Neural cell (in vitro differentiated cells): ENCODE data around the gene TNS1. TPM values are rescaled to one million over a fixed set of nuclear protein-coding genes. Genes with fewer than 3 reads are reported as not detected.

Experiments
- H2AFZ ChIP-seq: fragments of 200-600, 300-800 bp; sonication (generic), shearing (Covaris generic); 2 replicates; pipeline ENCODE4 v1.6.0; 2014; ENCODE audit warnings: low read depth, mild to moderate bottlenecking, antibody characterized with exemption, low read length, moderate library complexity
- H3F3A ChIP-seq: fragments of 200-600 bp; shearing (Covaris generic); 2 replicates; pipeline ENCODE4 v1.6.1; 2016; ENCODE audit warnings: mild to moderate bottlenecking, moderate library complexity, mixed read lengths, antibody characterized with exemption, low read length; ENCODE audit not compliant: insufficient read depth, poor library complexity, severe bottlenecking
- H3K27ac ChIP-seq: fragments of 200-600, 300-800 bp; sonication (generic), shearing (Covaris generic); 2 replicates; pipeline ENCODE4 v1.5.1; 2014; ENCODE audit warnings: mild to moderate bottlenecking, low read length, moderate library complexity
- H3K27me3 ChIP-seq: fragments of 300-800, 200-600 bp; sonication (generic), shearing (Covaris generic); 2 replicates; pipeline ENCODE4 v1.6.0; 2014; ENCODE audit warnings: mild to moderate bottlenecking, low read depth, low read length, moderate library complexity; ENCODE audit not compliant: insufficient read depth
- H3K36me3 ChIP-seq: fragments of 300-800, 200-600 bp; sonication (generic), shearing (Covaris generic); 2 replicates; pipeline ENCODE4 v1.5.1; 2014; ENCODE audit warnings: mild to moderate bottlenecking, antibody characterized with exemption, low read length, moderate library complexity; ENCODE audit not compliant: insufficient read depth
- H3K4me2 ChIP-seq: fragments of 300-800, 200-600 bp; sonication (generic), shearing (Covaris generic); 2 replicates; pipeline ENCODE4 v1.6.0; 2014; ENCODE audit warnings: mild to moderate bottlenecking, low read length
- H3K4me3 ChIP-seq: fragments of 300-800, 200-600 bp; sonication (generic), shearing (Covaris generic); 2 replicates; pipeline ENCODE4 v1.5.1; 2014; ENCODE audit warnings: mild to moderate bottlenecking, low read length, moderate library complexity
- H3K79me2 ChIP-seq: fragments of 200-600 bp; shearing (Covaris generic); replicated peaks from 2 replicates; pipeline ENCODE4 v1.6.0; 2014; ENCODE audit warnings: mild to moderate bottlenecking, low read length, moderate library complexity; ENCODE audit not compliant: insufficient read depth
- H3K9ac ChIP-seq: fragments of 300-800, 200-600 bp; sonication (generic), shearing (Covaris generic); 2 replicates; pipeline ENCODE4 v1.6.1; 2016; ENCODE audit warnings: mild to moderate bottlenecking, low read length, mixed read lengths
- H3K9me2 ChIP-seq: fragments of 200-600 bp; shearing (Covaris generic); 2 replicates; pipeline ENCODE4 v1.6.1; 2016; ENCODE audit warnings: mild to moderate bottlenecking, low read length, mixed read lengths; ENCODE audit not compliant: insufficient read depth
- H3K9me3 ChIP-seq: fragments of 200-600, 300-800 bp; sonication (generic), shearing (Covaris generic); 2 replicates; pipeline ENCODE4 v1.6.1; 2016; ENCODE audit warnings: mild to moderate bottlenecking, mixed run types, low read length, moderate library complexity, mixed read lengths
- H4K20me1 ChIP-seq: fragments of 200-600 bp; shearing (Covaris generic); 2 replicates; pipeline ENCODE4 v1.6.1; 2016; ENCODE audit warnings: mild to moderate bottlenecking, mixed run types; ENCODE audit not compliant: insufficient read depth
- EP300 ChIP-seq: fragments of 450-650 bp; conservative IDR thresholded peaks from 2 replicates; pipeline ENCODE4 v1.6.1; 2014; ENCODE audit warnings: antibody characterized with exemption, mild to moderate bottlenecking, moderate library complexity; ENCODE audit not compliant: poor library complexity, severe bottlenecking
- EZH2 ChIP-seq: fragments of 200-600, 300-800 bp; shearing (Covaris generic), sonication (generic); IDR thresholded peaks from 2 replicates; pipeline ENCODE4 v1.6.1; 2014; ENCODE audit warnings: antibody characterized with exemption, low read length, borderline replicate concordance, mild to moderate bottlenecking; ENCODE audit not compliant: insufficient read depth, poor library complexity, severe bottlenecking
- MXI1 ChIP-seq: fragments of 450-650 bp; conservative IDR thresholded peaks from 2 replicates; pipeline ENCODE4 v1.6.1; 2014; ENCODE audit warnings: antibody characterized with exemption, mild to moderate bottlenecking; ENCODE audit not compliant: poor library complexity, severe bottlenecking
- POLR2AphosphoS5 ChIP-seq: IDR thresholded peaks from 2 replicates; pipeline ENCODE4 v1.6.1; 2012
- RAD21 ChIP-seq: fragments of 450-650 bp; conservative IDR thresholded peaks from 2 replicates; pipeline ENCODE4 v1.6.1; 2014; ENCODE audit warnings: antibody characterized with exemption, mild to moderate bottlenecking, moderate library complexity
- SMC3 ChIP-seq: fragments of 450-650 bp; conservative IDR thresholded peaks from 2 replicates; pipeline ENCODE4 v1.6.1; 2014; ENCODE audit warnings: antibody characterized with exemption, mild to moderate bottlenecking, moderate library complexity; ENCODE audit not compliant: poor library complexity
- TAF1 ChIP-seq: IDR thresholded peaks from 2 replicates; pipeline ENCODE4 v1.6.1; 2012; ENCODE audit warnings: low read depth
- polyA plus RNA-seq: library from polyadenylated mRNA; depleted of rRNA; stranded (reverse); fragments of >200 nt; gene quantifications from 2 replicates; pipeline ENCODE4 v1.2.3, GENCODE V29; 2014
- TF ChIP-seq, protein P1 (sequence below): IDR thresholded peaks from 2 replicates; pipeline ENCODE4 v1.6.1; 2012; ENCODE audit warnings: borderline replicate concordance
- TF ChIP-seq, protein P2 (sequence below): fragments of 450-650 bp; IDR thresholded peaks from 2 replicates; pipeline ENCODE4 v1.5.1; 2014; ENCODE audit warnings: antibody characterized with exemption, mild to moderate bottlenecking, moderate library complexity; ENCODE audit not compliant: poor library complexity, severe bottlenecking

The TNS1 gene
- polyA plus RNA-seq, 1 donor from 2014 or later = 1.5 TPM

- H3K9ac ChIP-seq = no peak overlapping the region
- no peaks in the 10 kb centered on the region for H3K9me3 ChIP-seq
- no peak overlapping the region for H3K27ac ChIP-seq
- peak overlapping the region; percentile 71 for H3K4me3 ChIP-seq
- H3F3A ChIP-seq = no peaks in the 10 kb centered on the region
- no peaks in the 10 kb centered on the region for H3K9me2 ChIP-seq
- no peak overlapping the region for H3K4me2 ChIP-seq
- TF ChIP-seq, protein P1, sequence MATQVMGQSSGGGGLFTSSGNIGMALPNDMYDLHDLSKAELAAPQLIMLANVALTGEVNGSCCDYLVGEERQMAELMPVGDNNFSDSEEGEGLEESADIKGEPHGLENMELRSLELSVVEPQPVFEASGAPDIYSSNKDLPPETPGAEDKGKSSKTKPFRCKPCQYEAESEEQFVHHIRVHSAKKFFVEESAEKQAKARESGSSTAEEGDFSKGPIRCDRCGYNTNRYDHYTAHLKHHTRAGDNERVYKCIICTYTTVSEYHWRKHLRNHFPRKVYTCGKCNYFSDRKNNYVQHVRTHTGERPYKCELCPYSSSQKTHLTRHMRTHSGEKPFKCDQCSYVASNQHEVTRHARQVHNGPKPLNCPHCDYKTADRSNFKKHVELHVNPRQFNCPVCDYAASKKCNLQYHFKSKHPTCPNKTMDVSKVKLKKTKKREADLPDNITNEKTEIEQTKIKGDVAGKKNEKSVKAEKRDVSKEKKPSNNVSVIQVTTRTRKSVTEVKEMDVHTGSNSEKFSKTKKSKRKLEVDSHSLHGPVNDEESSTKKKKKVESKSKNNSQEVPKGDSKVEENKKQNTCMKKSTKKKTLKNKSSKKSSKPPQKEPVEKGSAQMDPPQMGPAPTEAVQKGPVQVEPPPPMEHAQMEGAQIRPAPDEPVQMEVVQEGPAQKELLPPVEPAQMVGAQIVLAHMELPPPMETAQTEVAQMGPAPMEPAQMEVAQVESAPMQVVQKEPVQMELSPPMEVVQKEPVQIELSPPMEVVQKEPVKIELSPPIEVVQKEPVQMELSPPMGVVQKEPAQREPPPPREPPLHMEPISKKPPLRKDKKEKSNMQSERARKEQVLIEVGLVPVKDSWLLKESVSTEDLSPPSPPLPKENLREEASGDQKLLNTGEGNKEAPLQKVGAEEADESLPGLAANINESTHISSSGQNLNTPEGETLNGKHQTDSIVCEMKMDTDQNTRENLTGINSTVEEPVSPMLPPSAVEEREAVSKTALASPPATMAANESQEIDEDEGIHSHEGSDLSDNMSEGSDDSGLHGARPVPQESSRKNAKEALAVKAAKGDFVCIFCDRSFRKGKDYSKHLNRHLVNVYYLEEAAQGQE = no peak
- no peak for TF ChIP-seq SMC3
- no peak for TF ChIP-seq MXI1
- no peak for TF ChIP-seq TAF1
- TF ChIP-seq EP300 = no peak
- TF ChIP-seq RAD21 = no peak
- TF ChIP-seq, protein P2, sequence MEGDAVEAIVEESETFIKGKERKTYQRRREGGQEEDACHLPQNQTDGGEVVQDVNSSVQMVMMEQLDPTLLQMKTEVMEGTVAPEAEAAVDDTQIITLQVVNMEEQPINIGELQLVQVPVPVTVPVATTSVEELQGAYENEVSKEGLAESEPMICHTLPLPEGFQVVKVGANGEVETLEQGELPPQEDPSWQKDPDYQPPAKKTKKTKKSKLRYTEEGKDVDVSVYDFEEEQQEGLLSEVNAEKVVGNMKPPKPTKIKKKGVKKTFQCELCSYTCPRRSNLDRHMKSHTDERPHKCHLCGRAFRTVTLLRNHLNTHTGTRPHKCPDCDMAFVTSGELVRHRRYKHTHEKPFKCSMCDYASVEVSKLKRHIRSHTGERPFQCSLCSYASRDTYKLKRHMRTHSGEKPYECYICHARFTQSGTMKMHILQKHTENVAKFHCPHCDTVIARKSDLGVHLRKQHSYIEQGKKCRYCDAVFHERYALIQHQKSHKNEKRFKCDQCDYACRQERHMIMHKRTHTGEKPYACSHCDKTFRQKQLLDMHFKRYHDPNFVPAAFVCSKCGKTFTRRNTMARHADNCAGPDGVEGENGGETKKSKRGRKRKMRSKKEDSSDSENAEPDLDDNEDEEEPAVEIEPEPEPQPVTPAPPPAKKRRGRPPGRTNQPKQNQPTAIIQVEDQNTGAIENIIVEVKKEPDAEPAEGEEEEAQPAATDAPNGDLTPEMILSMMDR = no peak
- TF ChIP-seq POLR2AphosphoS5 = no peak
- TF ChIP-seq EZH2 = no peak
- peaks cover 37% of the 10 kb centered on the region for H3K27me3 ChIP-seq
- H4K20me1 ChIP-seq = no peaks in the 10 kb centered on the region
- no peaks in the 10 kb centered on the region for H3K36me3 ChIP-seq
- H2AFZ ChIP-seq = no peak overlapping the region
- no peaks in the 10 kb centered on the region for H3K79me2 ChIP-seq
Observed at GRCh38 chr2:218009231-218009630, 6.4 kb upstream of the TNS1 start.

GRCh38 chr2:218008060-218009040 lies 5.6 kb upstream of the TNS1 start:
- H3K27me3 ChIP-seq = peaks cover 37% of the 10 kb centered on the region
- no peak overlapping the region for H3K9ac ChIP-seq
- no peak for TF ChIP-seq SMC3
- TF ChIP-seq RAD21 = no peak
- no peak for TF ChIP-seq EP300
- TF ChIP-seq MXI1 = no peak
- TF ChIP-seq, protein P2 = no peak
- no peak for TF ChIP-seq EZH2
- TF ChIP-seq TAF1 = no peak
- no peak for TF ChIP-seq POLR2AphosphoS5
- TF ChIP-seq, protein P1 = no peak
- no peak overlapping the region for H3K4me2 ChIP-seq
- H3K79me2 ChIP-seq = no peaks in the 10 kb centered on the region
- H3K9me2 ChIP-seq = no peaks in the 10 kb centered on the region
- H4K20me1 ChIP-seq = no peaks in the 10 kb centered on the region
- no peak overlapping the region for H3K4me3 ChIP-seq
- no peak overlapping the region for H3K27ac ChIP-seq
- no peaks in the 10 kb centered on the region for H3F3A ChIP-seq
- H3K9me3 ChIP-seq = no peaks in the 10 kb centered on the region
- no peak overlapping the region for H2AFZ ChIP-seq
- no peaks in the 10 kb centered on the region for H3K36me3 ChIP-seq
